Nephron (organoid): ENCODE results near the gene BHMT2.

Experiments used
- H3K27ac Mint-ChIP-seq, 3 experiments: 2 replicates each; pipeline ENCODE4 v1.8.0; 2020; ENCODE audit warnings: mixed read lengths in 3 of 3, mild to moderate bottlenecking in 2 of 3, moderate library complexity in 1 of 3
- H3K27me3 Mint-ChIP-seq: 2 replicates; pipeline ENCODE4 v1.8.0; 2021; ENCODE audit warnings: low read depth, mild to moderate bottlenecking, moderate library complexity, mixed read lengths
- H3K36me3 Mint-ChIP-seq: 2 replicates; pipeline ENCODE4 v1.8.0; 2020; ENCODE audit warnings: low read depth, mixed read lengths
- H3K4me1 Mint-ChIP-seq: 2 replicates; pipeline ENCODE4 v1.8.0; 2020; ENCODE audit warnings: mixed read lengths
- H3K4me3 Mint-ChIP-seq, 3 experiments: 2 replicates each; pipeline ENCODE4 v1.8.0; 2020; ENCODE audit warnings: mild to moderate bottlenecking in 3 of 3, mixed read lengths in 3 of 3, moderate library complexity in 2 of 3
- H3K9me3 Mint-ChIP-seq: 2 replicates; pipeline ENCODE4 v1.8.0; 2020; ENCODE audit warnings: mixed read lengths
- CTCF ChIP-seq, 3 experiments: fragments of 200-600 bp; sonication (generic); IDR thresholded peaks; one replicate each; pipeline ENCODE4 v1.5.0; 2021; ENCODE audit warnings: antibody characterized with exemption in 3 of 3; ENCODE audit not compliant: unreplicated experiment in 3 of 3

BHMT2 gene

GRCh38 chr5:79050498-79050897, 19.1 kb upstream of the BHMT2 start:
- H3K36me3 Mint-ChIP-seq: no peaks in the 10 kb centered on the region
- H3K4me3 Mint-ChIP-seq: no peak overlapping the region
- no peak for TF ChIP-seq CTCF (IDR thresholded peaks at IDR 0.05; ENCODE audit: unreplicated experiment in 3 of 3)
- H3K27me3 Mint-ChIP-seq: no peaks in the 10 kb centered on the region
- no peak overlapping the region for H3K27ac Mint-ChIP-seq
- H3K4me1 Mint-ChIP-seq: no peaks in the 10 kb centered on the region
- H3K9me3 Mint-ChIP-seq: peaks cover 14% of the 10 kb centered on the region

- Mint-ChIP-seq H3K27me3 (no peaks in the 10 kb centered on the region), H3K4me3 (no peak overlapping the region)
Observed at GRCh38 chr5:79053321-79053720, 16.2 kb upstream of the BHMT2 start.

GRCh38 chr5:79055017-79055416, 14.6 kb upstream of the BHMT2 start:
- no peaks in the 10 kb centered on the region for H3K27me3 Mint-ChIP-seq
- no peak for TF ChIP-seq CTCF (IDR thresholded peaks at IDR 0.05; ENCODE audit: unreplicated experiment in 3 of 3)
- H3K27ac Mint-ChIP-seq: no peak overlapping the region
- peaks cover 14% of the 10 kb centered on the region for H3K9me3 Mint-ChIP-seq
- H3K4me1 Mint-ChIP-seq: no peaks in the 10 kb centered on the region
- no peaks in the 10 kb centered on the region for H3K36me3 Mint-ChIP-seq
- H3K4me3 Mint-ChIP-seq: no peak overlapping the region

More at GRCh38 chr5:79053321-79053720, 16.2 kb upstream of the BHMT2 start:
- no peak overlapping the region for H3K27ac Mint-ChIP-seq
- no peak for TF ChIP-seq CTCF (IDR thresholded peaks at IDR 0.05; ENCODE audit: unreplicated experiment in 3 of 3)
- no peaks in the 10 kb centered on the region for H3K36me3 Mint-ChIP-seq
- peaks cover 14% of the 10 kb centered on the region for H3K9me3 Mint-ChIP-seq
- no peaks in the 10 kb centered on the region for H3K4me1 Mint-ChIP-seq

GRCh38 chr5:79056847-79057246, 12.7 kb upstream of the BHMT2 start:
- Mint-ChIP-seq H3K4me3 (no peak overlapping the region), H3K27ac (no peak overlapping the region), H3K27me3 (no peaks in the 10 kb centered on the region), H3K9me3 (peaks cover 5% of the 10 kb centered on the region), H3K36me3 (no peaks in the 10 kb centered on the region), H3K4me1 (no peaks in the 10 kb centered on the region)
- TF ChIP-seq CTCF (IDR thresholded peaks at IDR 0.05; ENCODE audit: unreplicated experiment in 3 of 3): no peak

- no peaks in the 10 kb centered on the region for H3K9me3 Mint-ChIP-seq
- H3K27ac Mint-ChIP-seq: no peak overlapping the region
- H3K27me3 Mint-ChIP-seq: no peaks in the 10 kb centered on the region
- no peak overlapping the region for H3K4me3 Mint-ChIP-seq
- no peaks in the 10 kb centered on the region for H3K36me3 Mint-ChIP-seq
- H3K4me1 Mint-ChIP-seq: no peaks in the 10 kb centered on the region
- TF ChIP-seq CTCF (IDR thresholded peaks at IDR 0.05; ENCODE audit: unreplicated experiment in 3 of 3): no peak
Observed at GRCh38 chr5:79059674-79060073, 9.9 kb upstream of the BHMT2 start.

GRCh38 chr5:79062436-79062835, 7.1 kb upstream of the BHMT2 start:
- no peak for TF ChIP-seq CTCF (IDR thresholded peaks at IDR 0.05; ENCODE audit: unreplicated experiment in 3 of 3)
- H3K27ac Mint-ChIP-seq: no peak overlapping the region
- H3K36me3 Mint-ChIP-seq: no peaks in the 10 kb centered on the region
- H3K4me1 Mint-ChIP-seq: no peaks in the 10 kb centered on the region
- H3K4me3 Mint-ChIP-seq: no peak overlapping the region
- no peaks in the 10 kb centered on the region for H3K27me3 Mint-ChIP-seq
- H3K9me3 Mint-ChIP-seq: no peaks in the 10 kb centered on the region
